AG04449 (cell line): ENCODE measurements around the gene ACKR4.
"Not testable (repeated sequence)": the region's sequence is repeated elsewhere in the genome, so short reads cannot be mapped to it uniquely, and the experiment has no call there.

Source experiments
- CTCF ChIA-PET: fragments of 350-600 bp; formaldehyde crosslinking; extraction: SDS; loops from one replicate; lab custom pipeline; 2021; ENCODE audit warnings: antibody characterized with exemption; lab: Yijun Ruan, JAX
- POLR2A ChIA-PET: fragments of 400-600, 350-600 bp; formaldehyde crosslinking; extraction: SDS; loops from one replicate; lab custom pipeline; 2020; ENCODE audit warnings: antibody characterized with exemption, inconsistent platforms; lab: Yijun Ruan, JAX
- DNase-seq: peaks from one replicate; pipeline ENCODE4 v3.0.0-alpha.2; 2010; ENCODE audit warnings: low read depth, low spot score
- H3K4me3 ChIP-seq: 2 replicates; pipeline ENCODE4 v1.5.1; 2011; ENCODE audit warnings: low read depth, mild to moderate bottlenecking, control low read depth, low read length
- TF ChIP-seq, protein P1 (sequence below): IDR thresholded peaks from one replicate; pipeline ENCODE4 v1.5.1; 2011; ENCODE audit warnings: mild to moderate bottlenecking, moderate library complexity, low read length, control low read depth, inconsistent platforms; ENCODE audit not compliant: insufficient read depth; ENCODE audit errors: missing control alignments

The ACKR4 gene

DNA sequence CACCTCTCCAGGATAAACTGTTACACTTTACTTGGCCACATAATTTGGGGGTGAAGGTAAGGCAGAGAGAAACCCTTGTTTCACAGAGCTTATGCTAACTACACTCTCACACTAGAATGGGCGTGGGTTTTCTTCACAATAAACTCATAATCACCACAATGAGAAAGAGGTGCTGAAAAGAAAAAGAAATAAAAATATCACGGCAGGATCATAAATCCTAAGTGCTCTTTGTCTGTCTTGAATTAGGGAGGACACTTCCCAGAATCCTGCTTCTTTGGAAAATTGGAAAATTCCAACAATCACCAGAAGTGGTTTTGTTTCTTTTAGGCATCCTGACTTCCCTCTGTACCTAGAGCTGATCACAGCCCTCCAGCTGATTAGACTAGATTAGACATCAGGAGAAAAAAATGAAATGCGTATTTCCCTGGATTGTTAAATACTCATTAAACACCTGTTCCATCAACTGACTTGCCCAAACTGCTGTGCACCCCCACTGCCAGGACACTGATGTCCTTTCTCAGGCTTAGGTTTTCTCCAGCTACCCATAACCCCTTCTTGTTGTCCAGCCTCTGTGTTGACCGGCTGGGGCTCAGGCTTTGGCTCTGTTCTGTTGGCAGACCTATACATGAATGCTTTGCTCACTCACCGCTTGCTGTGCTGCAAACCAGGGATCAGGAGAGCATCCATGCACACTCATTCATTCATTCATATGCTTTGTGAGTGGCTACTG, 41.6 kb upstream of the ACKR4 start:
- ChIA-PET CTCF (no interaction called here), POLR2A (no interaction called here)
- H3K4me3 ChIP-seq: no peak overlapping the region
- TF ChIP-seq, protein P1, sequence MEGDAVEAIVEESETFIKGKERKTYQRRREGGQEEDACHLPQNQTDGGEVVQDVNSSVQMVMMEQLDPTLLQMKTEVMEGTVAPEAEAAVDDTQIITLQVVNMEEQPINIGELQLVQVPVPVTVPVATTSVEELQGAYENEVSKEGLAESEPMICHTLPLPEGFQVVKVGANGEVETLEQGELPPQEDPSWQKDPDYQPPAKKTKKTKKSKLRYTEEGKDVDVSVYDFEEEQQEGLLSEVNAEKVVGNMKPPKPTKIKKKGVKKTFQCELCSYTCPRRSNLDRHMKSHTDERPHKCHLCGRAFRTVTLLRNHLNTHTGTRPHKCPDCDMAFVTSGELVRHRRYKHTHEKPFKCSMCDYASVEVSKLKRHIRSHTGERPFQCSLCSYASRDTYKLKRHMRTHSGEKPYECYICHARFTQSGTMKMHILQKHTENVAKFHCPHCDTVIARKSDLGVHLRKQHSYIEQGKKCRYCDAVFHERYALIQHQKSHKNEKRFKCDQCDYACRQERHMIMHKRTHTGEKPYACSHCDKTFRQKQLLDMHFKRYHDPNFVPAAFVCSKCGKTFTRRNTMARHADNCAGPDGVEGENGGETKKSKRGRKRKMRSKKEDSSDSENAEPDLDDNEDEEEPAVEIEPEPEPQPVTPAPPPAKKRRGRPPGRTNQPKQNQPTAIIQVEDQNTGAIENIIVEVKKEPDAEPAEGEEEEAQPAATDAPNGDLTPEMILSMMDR: no peak
- DNase-seq: no peak

DNA sequence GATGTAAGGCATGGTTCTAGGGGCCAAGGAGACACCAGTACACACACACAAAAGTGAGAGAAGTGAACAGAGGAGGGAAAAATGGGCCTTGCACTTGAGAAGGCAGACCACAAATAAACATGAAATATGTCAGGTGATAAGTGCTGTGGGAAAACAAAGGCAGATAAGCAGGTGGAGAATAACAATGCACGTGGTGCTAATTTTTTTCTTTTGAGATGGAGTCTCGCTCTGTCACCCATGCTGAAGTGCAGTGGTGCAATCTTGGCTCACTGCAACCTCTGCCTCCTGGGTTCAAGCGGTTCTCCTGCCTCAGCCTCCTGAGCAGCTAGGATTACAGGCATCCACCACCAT, 41.1 kb upstream of the ACKR4 start:
- H3K4me3 ChIP-seq, POLR2A ChIA-PET, DNase-seq, CTCF ChIA-PET: not testable (repeated sequence)

DNA sequence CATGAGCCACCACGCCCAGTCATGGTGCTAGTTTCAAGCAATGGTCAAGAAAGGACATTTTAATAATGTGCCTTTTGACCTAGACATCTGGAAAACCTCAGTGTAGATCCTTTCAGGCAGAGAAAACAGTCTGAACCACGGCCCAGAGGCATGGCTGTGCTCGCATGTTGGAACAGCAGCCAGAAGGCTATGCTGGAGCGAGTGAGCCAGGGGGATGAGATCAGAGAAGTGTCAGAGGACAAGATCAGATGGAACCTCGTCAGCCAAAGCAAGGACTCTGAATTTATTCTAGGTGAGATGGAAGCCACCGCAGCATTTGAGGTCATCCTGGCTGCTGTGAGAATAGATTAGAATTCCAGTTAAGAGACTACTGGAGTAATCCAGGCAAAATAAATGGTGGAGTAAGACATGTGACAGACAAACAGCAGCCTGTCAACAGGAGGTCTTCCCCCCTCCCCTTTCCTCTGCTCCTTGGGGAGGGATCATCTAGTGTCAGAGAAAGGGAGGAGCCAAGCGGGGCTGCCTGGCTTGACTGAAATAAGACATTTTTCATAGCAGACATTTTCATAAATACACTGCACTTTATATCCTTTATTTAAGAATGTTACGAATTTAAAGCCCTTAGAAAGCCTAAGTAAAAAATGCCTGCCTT, 40.4 kb upstream of the ACKR4 start:
- no peak for DNase-seq
- no peak overlapping the region for H3K4me3 ChIP-seq
- ChIA-PET POLR2A (no interaction called here), CTCF (interaction anchor here (2.0 kb wide), 1 partner anchor 21 kb away, joined by 7 read pairs; no protein-coding TSS in a partner anchor)
- TF ChIP-seq, protein P1: no peak

DNA sequence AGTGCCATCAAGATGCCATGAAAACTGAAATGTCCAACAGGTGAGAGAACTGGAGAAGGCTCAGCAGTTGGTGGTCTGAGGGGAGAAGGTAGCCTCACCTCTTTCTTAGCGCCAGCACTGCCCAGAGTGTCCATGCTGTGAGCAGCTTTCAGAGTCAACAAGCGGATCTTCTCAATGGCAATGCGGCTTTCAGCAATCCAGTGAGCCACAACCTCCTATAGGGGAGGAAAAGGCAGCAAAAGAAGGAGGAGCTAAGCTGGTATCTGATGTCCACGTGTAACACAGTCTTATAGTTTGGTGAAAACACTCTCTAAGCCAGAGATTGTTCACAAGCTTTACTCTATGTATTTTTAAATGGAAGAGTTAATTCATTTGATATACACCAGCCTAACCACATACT, 36.1 kb upstream of the ACKR4 start:
- no peak overlapping the region for H3K4me3 ChIP-seq
- no peak for DNase-seq
- ChIA-PET POLR2A (no interaction called here), CTCF (interaction anchor here (0.6 kb wide), 1 partner anchor 79 kb away, joined by 3 read pairs; no protein-coding TSS in a partner anchor)
- TF ChIP-seq, protein P1: no peak

DNA sequence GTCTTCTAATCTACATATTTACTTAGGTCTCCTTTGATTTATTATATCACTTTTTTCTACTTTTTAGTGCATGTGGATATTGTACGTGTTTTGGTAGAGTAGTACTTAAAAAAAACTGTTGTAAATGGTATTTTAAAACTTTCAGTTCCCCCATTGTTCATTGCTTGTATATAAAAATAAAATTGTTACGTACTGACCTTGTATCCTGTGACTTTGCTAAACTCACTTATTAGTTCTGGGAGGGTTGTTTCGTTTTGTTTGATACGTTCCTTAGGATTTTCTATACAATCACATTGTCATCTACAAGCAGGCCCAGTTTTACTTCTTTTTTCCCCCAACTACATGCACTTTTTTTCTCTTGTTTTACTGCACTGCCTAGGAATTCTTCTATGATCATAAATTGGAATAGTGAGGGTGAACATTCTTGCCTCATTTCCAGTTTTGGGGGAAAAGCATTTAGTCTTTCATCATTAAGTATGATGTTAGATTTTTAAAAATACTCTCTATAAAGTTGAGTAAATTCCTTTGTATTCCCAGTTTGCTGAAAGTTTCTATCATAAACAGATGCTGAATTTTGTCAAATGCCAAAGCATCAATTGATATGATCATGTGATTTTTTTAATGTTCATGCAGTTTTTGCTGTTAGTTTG, 33.5 kb upstream of the ACKR4 start:
- no peak overlapping the region for H3K4me3 ChIP-seq
- TF ChIP-seq, protein P1: no peak
- POLR2A ChIA-PET: no interaction called here
- CTCF ChIA-PET: interaction anchor here (1.2 kb wide), 1 partner anchor 27 kb away, joined by 5 read pairs; no protein-coding TSS in a partner anchor
- no peak for DNase-seq

DNA sequence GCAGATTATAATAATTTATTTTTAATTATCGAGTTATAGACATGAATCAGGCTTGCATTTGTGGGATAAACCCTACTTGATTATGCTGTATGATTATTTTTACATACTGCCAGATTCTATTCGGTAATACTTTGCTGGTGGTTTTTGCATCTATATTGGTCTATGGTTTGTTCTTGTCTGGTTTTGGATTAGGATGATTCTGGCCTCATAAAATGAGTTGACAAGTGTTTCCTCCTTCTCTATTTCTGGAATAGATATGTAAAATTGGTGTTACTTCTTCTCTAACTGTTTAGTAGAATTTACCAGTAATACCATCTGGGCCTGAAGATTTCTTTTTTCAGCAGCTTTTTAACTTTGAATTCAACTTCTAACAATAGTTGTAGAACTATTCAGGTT, 33.0 kb upstream of the ACKR4 start:
- no peak for DNase-seq
- TF ChIP-seq, protein P1: no peak
- H3K4me3 ChIP-seq: no peak overlapping the region
- POLR2A ChIA-PET: no interaction called here
- CTCF ChIA-PET: interaction anchor here (1.2 kb wide), 1 partner anchor 28 kb away, joined by 5 read pairs; no protein-coding TSS in a partner anchor
